H9 (cell line): ENCODE results near the gene TMEM52B. TPM values are rescaled to one million over a fixed set of nuclear protein-coding genes. Genes with fewer than 3 reads are reported as not detected.

ENCODE experiments used
- DNase-seq: peaks from one replicate; pipeline ENCODE4 v3.0.0-alpha.2; 2017
- H2AFZ ChIP-seq: one replicate; pipeline ENCODE4 v1.6.1; 2013; ENCODE audit warnings: mild to moderate bottlenecking, low read length, control low read depth, moderate library complexity
- H2AK5ac ChIP-seq: 2 replicates; pipeline ENCODE4 v1.6.1; 2013; ENCODE audit warnings: low read length, control low read depth, mixed read lengths; ENCODE audit not compliant: insufficient read length
- H2BK120ac ChIP-seq: one replicate; pipeline ENCODE4 v1.6.1; 2013; ENCODE audit warnings: low read depth, mild to moderate bottlenecking, low read length, control low read depth, inconsistent platforms; ENCODE audit not compliant: poor library complexity, severe bottlenecking
- H2BK12ac ChIP-seq: 2 replicates; pipeline ENCODE4 v1.6.1; 2013; ENCODE audit warnings: low read length, control low read depth, mixed read lengths, low read depth; ENCODE audit not compliant: insufficient read length
- H2BK15ac ChIP-seq: 2 replicates; pipeline ENCODE4 v1.6.1; 2013; ENCODE audit warnings: low read depth, low read length, control low read depth
- H2BK20ac ChIP-seq: one replicate; pipeline ENCODE4 v1.6.1; 2013; ENCODE audit warnings: low read depth, mild to moderate bottlenecking, low read length, control low read depth, inconsistent platforms; ENCODE audit not compliant: poor library complexity, severe bottlenecking
- H2BK5ac ChIP-seq: 2 replicates; pipeline ENCODE4 v1.6.1; 2013; ENCODE audit warnings: low read length, control low read depth, mixed read lengths; ENCODE audit not compliant: insufficient read length
- H3K14ac ChIP-seq: 2 replicates; pipeline ENCODE4 v1.6.1; 2013; ENCODE audit warnings: low read length, control low read depth; ENCODE audit not compliant: insufficient read depth
- H3K18ac ChIP-seq: 2 replicates; pipeline ENCODE4 v1.6.1; 2013; ENCODE audit warnings: low read depth, mild to moderate bottlenecking, mixed read lengths, low read length, control low read depth; ENCODE audit not compliant: insufficient read length
- H3K23ac ChIP-seq: 2 replicates; pipeline ENCODE4 v1.6.1; 2013; ENCODE audit warnings: low read length, control low read depth, mixed read lengths, low read depth; ENCODE audit not compliant: insufficient read length
- H3K23me2 ChIP-seq: 2 replicates; pipeline ENCODE4 v1.6.1; 2013; ENCODE audit warnings: low read depth, mild to moderate bottlenecking, mixed read lengths, low read length, control low read depth; ENCODE audit not compliant: insufficient read length, poor library complexity, severe bottlenecking
- H3K27ac ChIP-seq: 2 replicates; pipeline ENCODE4 v1.5.1; 2013; ENCODE audit warnings: low read length, control low read depth, mixed read lengths, low read depth; ENCODE audit not compliant: insufficient read length
- H3K27me3 ChIP-seq: 2 replicates; pipeline ENCODE4 v1.6.1; 2013; ENCODE audit warnings: low read length, control low read depth, inconsistent platforms; ENCODE audit not compliant: insufficient read depth
- H3K4ac ChIP-seq: 2 replicates; pipeline ENCODE4 v1.6.1; 2013; ENCODE audit warnings: low read depth, mild to moderate bottlenecking, control low read depth, inconsistent platforms, low read length, moderate library complexity
- H3K4me1 ChIP-seq: 2 replicates; pipeline ENCODE4 v1.6.1; 2013; ENCODE audit warnings: low read length, control low read depth, inconsistent platforms; ENCODE audit not compliant: insufficient read depth
- H3K4me2 ChIP-seq: 2 replicates; pipeline ENCODE4 v1.6.1; 2013; ENCODE audit warnings: low read length, control low read depth, mixed read lengths; ENCODE audit not compliant: insufficient read length, insufficient read depth
- H3K56ac ChIP-seq: 2 replicates; pipeline ENCODE4 v1.6.1; 2013; ENCODE audit warnings: low read depth, mild to moderate bottlenecking, mixed read lengths, low read length, control low read depth; ENCODE audit not compliant: insufficient read length
- H3K79me1 ChIP-seq: 2 replicates; pipeline ENCODE4 v1.6.1; 2013; ENCODE audit warnings: low read depth, mild to moderate bottlenecking, moderate library complexity, low read length, control low read depth, inconsistent platforms; ENCODE audit not compliant: insufficient read depth, poor library complexity, severe bottlenecking
- H3K79me2 ChIP-seq: 2 replicates; pipeline ENCODE4 v1.6.1; 2013; ENCODE audit warnings: low read length, control low read depth, inconsistent platforms; ENCODE audit not compliant: insufficient read depth
- H3K9ac ChIP-seq: 2 replicates; pipeline ENCODE4 v1.6.1; 2013; ENCODE audit warnings: low read length, control low read depth, mixed read lengths; ENCODE audit not compliant: insufficient read length; ENCODE audit errors: extremely low read depth
- H3K9me3 ChIP-seq: one replicate; pipeline ENCODE4 v1.6.1; 2013; ENCODE audit warnings: low read depth, low read length, inconsistent platforms; ENCODE audit not compliant: control insufficient read depth
- H3T11ph ChIP-seq: one replicate; pipeline ENCODE4 v1.6.1; 2013; ENCODE audit warnings: mild to moderate bottlenecking, low read length, control low read depth, inconsistent platforms
- H4K20me1 ChIP-seq: one replicate; pipeline ENCODE4 v1.6.1; 2013; ENCODE audit not compliant: control insufficient read depth, insufficient read length, insufficient read depth
- H4K5ac ChIP-seq: 2 replicates; pipeline ENCODE4 v1.6.1; 2013; ENCODE audit warnings: low read depth, mild to moderate bottlenecking, mixed read lengths, low read length, control low read depth; ENCODE audit not compliant: insufficient read length
- H4K8ac ChIP-seq: replicated peaks from 2 replicates; pipeline ENCODE4 v1.6.1; 2013; ENCODE audit warnings: low read length, control low read depth, mixed read lengths, low read depth; ENCODE audit not compliant: insufficient read length
- H4K91ac ChIP-seq: 2 replicates; pipeline ENCODE4 v1.6.1; 2013; ENCODE audit warnings: low read depth, mild to moderate bottlenecking, moderate library complexity, mixed read lengths, low read length, control low read depth; ENCODE audit not compliant: insufficient read length
- H3K27ac Mint-ChIP-seq, 3 experiments: 2 replicates in 2 of 3; 3 replicates in 1 of 3; pipeline ENCODE4 v1.8.0; 2020 to 2021; ENCODE audit warnings: mixed read lengths in 3 of 3, mild to moderate bottlenecking in 1 of 3, moderate library complexity in 1 of 3
- H3K27me3 Mint-ChIP-seq: 2 replicates; pipeline ENCODE4 v1.8.0; 2021; ENCODE audit warnings: low read depth, mild to moderate bottlenecking, moderate library complexity, mixed read lengths
- H3K36me3 Mint-ChIP-seq, 3 experiments: 2 replicates in 2 of 3; 3 replicates in 1 of 3; pipeline ENCODE4 v1.8.0; 2020 to 2021; ENCODE audit warnings: low read depth in 3 of 3, mixed read lengths in 3 of 3; ENCODE audit not compliant: insufficient read depth in 1 of 3
- H3K4me1 Mint-ChIP-seq, 2 experiments: 2 replicates each; pipeline ENCODE4 v1.8.0; 2020; ENCODE audit warnings: mixed read lengths in 2 of 2
- H3K4me3 Mint-ChIP-seq, 2 experiments: 2 replicates in 1 of 2; 3 replicates in 1 of 2; pipeline ENCODE4 v1.8.0; 2020 to 2021; ENCODE audit warnings: mild to moderate bottlenecking in 2 of 2, mixed read lengths in 2 of 2, moderate library complexity in 1 of 2
- H3K9me3 Mint-ChIP-seq, 2 experiments: 2 replicates in 1 of 2; 3 replicates in 1 of 2; pipeline ENCODE4 v1.8.0; 2020; ENCODE audit warnings: mild to moderate bottlenecking in 2 of 2, mixed read lengths in 2 of 2, moderate library complexity in 1 of 2
- whole genome bisulfite sequencing: extraction: QIAGEN DNeasy Blood & Tissue Kit; methylation state at CpG from one replicate; pipeline ENCODE4 v1.1.7; 2013; ENCODE audit warnings: missing lambda C conversion rate, low lambda C conversion rate, mixed read lengths; ENCODE audit not compliant: insufficient read length; ENCODE audit errors: extremely low coverage; 5-methylcytosine and 5-hydroxymethylcytosine counted together
- total RNA-seq: library from RNA; stranded (reverse); gene quantifications from 2 replicates; pipeline ENCODE4 v1.2.1, GENCODE V29; 2021
- TF ChIP-seq, protein P1 (sequence below): fragments of 200-600 bp; sonication (generic); conservative IDR thresholded peaks from 3 replicates; pipeline ENCODE4 v1.8.0; 2021; ENCODE audit warnings: antibody characterized with exemption, mild to moderate bottlenecking

The TMEM52B gene
- total RNA-seq, 1 experiment from 2014 or later = not detected

DNA sequence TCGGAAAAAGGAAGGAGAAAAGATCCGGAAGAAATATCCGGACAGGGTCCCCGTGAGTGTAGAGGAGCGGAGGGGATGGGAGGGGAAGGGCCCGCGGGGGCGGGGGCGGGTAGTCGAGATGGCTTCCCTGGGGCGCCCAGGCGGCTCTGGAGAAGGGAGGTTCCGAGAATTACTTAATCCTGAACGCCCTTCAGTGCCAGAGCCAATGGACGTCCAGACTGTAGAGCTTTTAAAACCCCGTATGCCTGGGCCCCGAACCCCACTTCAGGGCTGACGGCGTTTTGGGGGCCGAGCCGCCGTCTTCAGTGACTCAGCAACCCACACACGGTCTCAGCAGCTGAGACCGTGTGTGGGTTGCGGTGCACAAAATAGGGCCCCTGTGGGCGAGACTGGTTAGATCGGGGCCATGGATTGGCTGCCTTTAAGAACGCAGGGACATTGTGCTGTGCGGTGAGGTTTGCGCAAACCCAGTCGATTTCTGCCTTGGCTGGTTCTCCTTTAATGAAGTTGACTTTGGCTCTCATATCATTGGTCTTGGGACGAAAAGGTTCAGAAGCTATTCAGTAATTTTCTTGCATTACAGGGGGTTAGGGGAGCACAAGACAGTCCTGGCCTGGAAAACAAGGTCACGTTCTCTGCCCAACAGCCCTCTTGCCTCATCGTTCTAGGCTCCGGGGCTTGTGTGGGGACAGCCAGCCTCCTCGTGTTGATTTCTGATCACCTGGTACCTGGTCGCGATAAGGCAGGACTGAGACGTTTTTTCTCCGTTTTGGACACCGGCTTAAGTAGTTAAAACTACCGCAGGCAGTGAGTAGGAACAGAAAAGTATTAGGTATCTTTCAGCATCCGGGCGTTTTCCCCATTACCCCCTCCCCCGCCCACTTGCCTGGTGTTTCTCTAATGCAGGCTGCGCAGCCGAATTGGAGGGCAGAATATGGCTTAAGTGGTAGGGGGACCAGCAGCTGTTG is 34.6 kb downstream of the TMEM52B start:
- H3K79me2 ChIP-seq = peaks cover 3% of the 10 kb centered on the region; the same call in 1 of the 2 replicates
- no peak overlapping the region for H2AFZ ChIP-seq
- H3K9me3 ChIP-seq = no peaks in the 10 kb centered on the region

More for the DNA sequence above, 34.6 kb downstream of the TMEM52B start:
- Mint-ChIP-seq H3K36me3 (peaks cover 0 to 6% (median 5%) of the 10 kb centered on the region in 3 experiments; a peak in 6 of 7 replicates), H3K4me1 (peaks cover 19 to 23% of the 10 kb centered on the region in 2 experiments), H3K4me3 (peak overlapping the region; percentile 96 to 99), H3K9me3 (no peaks in the 10 kb centered on the region; a peak in 1 of 5 replicates), H3K27ac (peak overlapping the region; percentile 95 to 99 (median 97); a peak in 6 of 7 replicates), H3K27me3 (no peaks in the 10 kb centered on the region)
- Histone ChIP-seq H4K20me1 (peaks cover 3% of the 10 kb centered on the region), H4K5ac (no peak overlapping the region), H4K91ac (no peak overlapping the region), H2BK5ac (no peak overlapping the region), H3K56ac (no peak overlapping the region), H2AK5ac (no peak overlapping the region), H3K9ac (peak overlapping the region; percentile 86), H3K18ac (peak overlapping the region; percentile 94), H3K4me2 (peak overlapping the region; percentile 90), H3K14ac (peak overlapping the region; percentile 88; the same call in 1 of the 2 replicates), H3K4ac (no peak overlapping the region; the same call in 1 of the 2 replicates), H3K27me3 (no peaks in the 10 kb centered on the region), H2BK15ac (no peak overlapping the region), H3T11ph (no peak overlapping the region), H3K4me1 (peaks cover 6% of the 10 kb centered on the region), H3K27ac (no peak overlapping the region), H4K8ac (no peak overlapping the region), H2BK120ac (no peak overlapping the region), H2BK20ac (no peak overlapping the region), H3K23ac (no peak overlapping the region), H2BK12ac (no peak overlapping the region), H3K79me1 (peaks cover 11% of the 10 kb centered on the region), H3K23me2 (peaks cover 12% of the 10 kb centered on the region)
- DNase-seq = peak; percentile 63
- TF ChIP-seq, protein P1, sequence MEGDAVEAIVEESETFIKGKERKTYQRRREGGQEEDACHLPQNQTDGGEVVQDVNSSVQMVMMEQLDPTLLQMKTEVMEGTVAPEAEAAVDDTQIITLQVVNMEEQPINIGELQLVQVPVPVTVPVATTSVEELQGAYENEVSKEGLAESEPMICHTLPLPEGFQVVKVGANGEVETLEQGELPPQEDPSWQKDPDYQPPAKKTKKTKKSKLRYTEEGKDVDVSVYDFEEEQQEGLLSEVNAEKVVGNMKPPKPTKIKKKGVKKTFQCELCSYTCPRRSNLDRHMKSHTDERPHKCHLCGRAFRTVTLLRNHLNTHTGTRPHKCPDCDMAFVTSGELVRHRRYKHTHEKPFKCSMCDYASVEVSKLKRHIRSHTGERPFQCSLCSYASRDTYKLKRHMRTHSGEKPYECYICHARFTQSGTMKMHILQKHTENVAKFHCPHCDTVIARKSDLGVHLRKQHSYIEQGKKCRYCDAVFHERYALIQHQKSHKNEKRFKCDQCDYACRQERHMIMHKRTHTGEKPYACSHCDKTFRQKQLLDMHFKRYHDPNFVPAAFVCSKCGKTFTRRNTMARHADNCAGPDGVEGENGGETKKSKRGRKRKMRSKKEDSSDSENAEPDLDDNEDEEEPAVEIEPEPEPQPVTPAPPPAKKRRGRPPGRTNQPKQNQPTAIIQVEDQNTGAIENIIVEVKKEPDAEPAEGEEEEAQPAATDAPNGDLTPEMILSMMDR = no peak
- WGBS = no CpG with 5 or more reads among the region's 47 CpGs
